Transverse colon (tissue), 3 donors: ENCODE data around the gene SRGAP2B.
"Not testable (repeated sequence)": the region's sequence is repeated elsewhere in the genome, so short reads cannot be mapped to it uniquely, and the experiment has no call there.

Source experiments
- CTCF ChIP-seq, 5 experiments: fragments of 200-600 bp in 3 of 5; fragments of 450-650 bp in 2 of 5; sonication (generic) in 3 of 5; IDR thresholded peaks; 1 replicate in 2 of 5; 2 replicates in 3 of 5; pipeline ENCODE4 v1.5.1; 2016 to 2017; ENCODE audit warnings: antibody characterized with exemption in 5 of 5, inconsistent platforms in 3 of 5, mild to moderate bottlenecking in 2 of 5, moderate library complexity in 1 of 5
- POLR2A ChIP-seq: fragments of 450-650 bp; IDR thresholded peaks from one replicate; pipeline ENCODE4 v1.6.1; 2016; ENCODE audit warnings: antibody characterized with exemption, mild to moderate bottlenecking, moderate library complexity

GRCh38 chr1:145095284-145096057, at the start of gene SRGAP2B, which contains the start of gene FAM72D:
- not testable (repeated sequence) for TF ChIP-seq CTCF (IDR thresholded peaks at IDR 0.05); POLR2A
